Osteocyte (in vitro differentiated cells): ENCODE measurements around the gene FNDC10. TPM values are rescaled to one million over a fixed set of nuclear protein-coding genes. Genes with fewer than 3 reads are reported as not detected.

Experiments
- DNase-seq: peaks from one replicate; pipeline ENCODE4 v3.0.0; 2021; ENCODE audit warnings: mixed read lengths; ENCODE audit not compliant: unreplicated experiment; ENCODE audit errors: extremely low spot score
- H3K27ac Mint-ChIP-seq: one replicate; pipeline ENCODE4 v1.8.0; 2021; ENCODE audit warnings: mild to moderate bottlenecking, mixed read lengths; ENCODE audit not compliant: unreplicated experiment
- H3K27me3 Mint-ChIP-seq: one replicate; pipeline ENCODE4 v1.8.0; 2021; ENCODE audit warnings: mixed read lengths; ENCODE audit not compliant: unreplicated experiment
- H3K36me3 Mint-ChIP-seq: one replicate; pipeline ENCODE4 v1.8.0; 2021; ENCODE audit warnings: mixed read lengths; ENCODE audit not compliant: unreplicated experiment
- H3K4me1 Mint-ChIP-seq: one replicate; pipeline ENCODE4 v1.8.0; 2021; ENCODE audit warnings: mixed read lengths; ENCODE audit not compliant: unreplicated experiment
- H3K4me3 Mint-ChIP-seq: one replicate; pipeline ENCODE4 v1.8.0; 2021; ENCODE audit warnings: mild to moderate bottlenecking, moderate library complexity, mixed read lengths; ENCODE audit not compliant: unreplicated experiment
- H3K9me3 Mint-ChIP-seq: one replicate; pipeline ENCODE4 v1.8.0; 2021; ENCODE audit warnings: mixed read lengths; ENCODE audit not compliant: unreplicated experiment
- total RNA-seq: library from RNA; stranded (reverse); gene quantifications from 2 replicates; pipeline ENCODE4 v1.2.1, GENCODE V29; 2021
- TF ChIP-seq, protein P1 (sequence below): fragments of 200-600 bp; sonication (generic); IDR thresholded peaks from 2 replicates; pipeline ENCODE4 v1.5.0; 2021; ENCODE audit warnings: antibody characterized with exemption, mild to moderate bottlenecking, moderate library complexity

FNDC10 gene
- total RNA-seq, 1 donor from 2014 or later: 25.6 TPM

DNA sequence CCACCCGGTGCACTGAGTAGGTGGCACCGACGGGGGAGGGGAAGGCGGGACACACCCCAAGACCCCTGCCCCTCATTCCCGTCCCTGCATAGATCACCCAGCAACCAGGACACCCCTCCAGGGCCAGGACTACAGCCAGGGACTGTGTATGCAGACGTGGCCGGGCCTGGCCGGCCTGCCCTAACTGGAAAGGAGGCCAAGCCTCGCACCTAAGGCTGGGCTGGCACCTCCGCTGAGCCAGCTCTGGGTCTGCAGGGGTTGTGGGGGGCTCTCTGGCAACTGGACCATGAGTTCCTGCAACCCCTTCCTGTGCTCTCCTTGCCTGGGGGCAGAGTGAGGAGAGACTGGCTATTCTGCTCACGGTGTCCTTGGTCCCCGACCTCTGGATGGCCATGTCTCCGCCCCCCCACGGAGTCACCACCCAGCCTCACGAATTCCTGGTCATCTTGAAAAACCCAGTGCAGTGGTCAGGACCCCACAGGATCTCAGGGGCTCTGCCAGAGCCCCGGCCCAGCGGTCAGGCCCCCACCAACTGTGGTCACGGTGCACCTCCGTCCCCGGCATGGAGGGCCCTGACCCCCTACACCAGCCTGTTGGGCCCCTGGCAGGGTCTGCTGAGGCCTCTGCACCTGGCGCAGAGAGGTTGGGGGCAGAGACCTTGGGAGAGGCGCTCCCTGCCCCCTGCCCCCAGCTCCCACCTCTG, 1.1 kb upstream of the FNDC10 start:
- no peak for DNase-seq
- Mint-ChIP-seq H3K4me1 (peaks cover 12% of the 10 kb centered on the region), H3K4me3 (peak overlapping the region; percentile 66), H3K36me3 (no peaks in the 10 kb centered on the region), H3K27me3 (no peaks in the 10 kb centered on the region), H3K9me3 (no peaks in the 10 kb centered on the region), H3K27ac (no peak overlapping the region)
- TF ChIP-seq, protein P1, sequence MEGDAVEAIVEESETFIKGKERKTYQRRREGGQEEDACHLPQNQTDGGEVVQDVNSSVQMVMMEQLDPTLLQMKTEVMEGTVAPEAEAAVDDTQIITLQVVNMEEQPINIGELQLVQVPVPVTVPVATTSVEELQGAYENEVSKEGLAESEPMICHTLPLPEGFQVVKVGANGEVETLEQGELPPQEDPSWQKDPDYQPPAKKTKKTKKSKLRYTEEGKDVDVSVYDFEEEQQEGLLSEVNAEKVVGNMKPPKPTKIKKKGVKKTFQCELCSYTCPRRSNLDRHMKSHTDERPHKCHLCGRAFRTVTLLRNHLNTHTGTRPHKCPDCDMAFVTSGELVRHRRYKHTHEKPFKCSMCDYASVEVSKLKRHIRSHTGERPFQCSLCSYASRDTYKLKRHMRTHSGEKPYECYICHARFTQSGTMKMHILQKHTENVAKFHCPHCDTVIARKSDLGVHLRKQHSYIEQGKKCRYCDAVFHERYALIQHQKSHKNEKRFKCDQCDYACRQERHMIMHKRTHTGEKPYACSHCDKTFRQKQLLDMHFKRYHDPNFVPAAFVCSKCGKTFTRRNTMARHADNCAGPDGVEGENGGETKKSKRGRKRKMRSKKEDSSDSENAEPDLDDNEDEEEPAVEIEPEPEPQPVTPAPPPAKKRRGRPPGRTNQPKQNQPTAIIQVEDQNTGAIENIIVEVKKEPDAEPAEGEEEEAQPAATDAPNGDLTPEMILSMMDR: no peak

- peak; percentile 81 for DNase-seq
- no peaks in the 10 kb centered on the region for H3K9me3 Mint-ChIP-seq
- TF ChIP-seq, protein P1: peak; percentile 35
- H3K27ac Mint-ChIP-seq: no peak overlapping the region
- H3K4me1 Mint-ChIP-seq: peaks cover 12% of the 10 kb centered on the region
- no peaks in the 10 kb centered on the region for H3K27me3 Mint-ChIP-seq
- H3K36me3 Mint-ChIP-seq: no peaks in the 10 kb centered on the region
- H3K4me3 Mint-ChIP-seq: peak overlapping the region; percentile 71
These were observed 653 bp downstream of the FNDC10 start for GRCh38 chr1:1599030-1599934.

- TF ChIP-seq, protein P1: no peak
- Mint-ChIP-seq H3K27ac (no peak overlapping the region), H3K4me1 (peaks cover 12% of the 10 kb centered on the region), H3K27me3 (no peaks in the 10 kb centered on the region), H3K36me3 (no peaks in the 10 kb centered on the region), H3K9me3 (no peaks in the 10 kb centered on the region), H3K4me3 (peak overlapping the region; percentile 71)
- DNase-seq: no peak
These were observed 1.3 kb downstream of the FNDC10 start for GRCh38 chr1:1598720-1599029.

DNA sequence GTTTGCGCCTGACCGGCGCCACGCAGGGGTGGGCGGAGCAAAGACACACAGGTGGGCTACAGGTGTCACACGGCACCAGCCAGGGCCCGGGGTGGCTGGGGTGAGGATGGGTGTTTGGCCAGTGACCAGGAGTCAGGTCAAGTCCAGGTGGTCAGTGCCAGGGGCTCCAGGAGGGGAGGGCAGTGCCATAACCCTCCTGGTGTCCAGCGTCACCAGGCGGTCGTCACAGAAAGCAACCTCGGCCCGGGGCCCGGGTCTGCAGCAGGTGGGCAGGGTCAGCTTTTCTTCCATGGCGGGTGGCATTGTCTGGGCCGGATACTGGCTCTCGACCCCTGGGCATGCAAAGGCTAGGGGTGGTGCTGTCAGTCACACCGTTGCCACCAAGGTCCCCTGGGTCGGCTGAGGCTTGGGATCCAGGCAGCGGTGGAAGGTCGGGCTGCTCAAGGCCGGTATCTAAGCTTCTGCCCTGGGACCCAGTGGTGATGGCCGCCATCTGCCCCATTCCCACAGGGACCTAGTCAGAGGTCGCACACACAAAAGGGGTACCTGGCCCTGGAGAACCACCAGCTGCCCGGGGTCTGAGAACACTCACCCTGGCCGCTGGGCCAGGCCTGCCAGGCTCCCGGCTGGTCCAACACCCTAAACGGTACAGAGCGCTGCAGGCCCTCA, 1.8 kb downstream of the FNDC10 start:
- H3K27ac Mint-ChIP-seq: no peak overlapping the region
- H3K4me3 Mint-ChIP-seq: peak overlapping the region; percentile 71
- H3K36me3 Mint-ChIP-seq: no peaks in the 10 kb centered on the region
- H3K9me3 Mint-ChIP-seq: no peaks in the 10 kb centered on the region
- H3K4me1 Mint-ChIP-seq: peaks cover 12% of the 10 kb centered on the region
- no peaks in the 10 kb centered on the region for H3K27me3 Mint-ChIP-seq
- TF ChIP-seq, protein P1: no peak
- peak; percentile 84 for DNase-seq
